CD4-positive, CD25-positive, alpha-beta regulatory T cell (primary cell): ENCODE data around the gene INSIG1. TPM values are rescaled to one million over a fixed set of nuclear protein-coding genes. Genes with fewer than 3 reads are reported as not detected.

Experiments
- ATAC-seq, 2 donors: fragments of 150-1000 bp; cut with Tn5 transposase; one replicate each; pipeline ENCODE4 v1.10.0; 2021; ENCODE audit warnings: low read depth in 2 of 2, moderate number of reproducible peaks in 2 of 2, moderate library complexity in 1 of 2
- DNase-seq, 3 donors: peaks; one replicate each; pipeline versions ENCODE4 v3.0.0 to v3.0.0-alpha.2; 2012 to 2022; ENCODE audit warnings: mixed read lengths in 1 of 3
- H3K27ac ChIP-seq: one replicate; pipeline ENCODE4 v1.7.0; 2013; ENCODE audit warnings: mild to moderate bottlenecking, low read length; ENCODE audit not compliant: insufficient read depth, poor library complexity, severe bottlenecking
- H3K27me3 ChIP-seq: one replicate; pipeline ENCODE4 v1.7.0; 2013; ENCODE audit warnings: low read length; ENCODE audit not compliant: control insufficient read depth, insufficient read depth
- H3K36me3 ChIP-seq: one replicate; pipeline ENCODE4 v1.7.0; 2013; ENCODE audit warnings: mild to moderate bottlenecking, low read length, moderate library complexity; ENCODE audit not compliant: control insufficient read depth, insufficient read depth
- H3K4me1 ChIP-seq: 2 replicates; pipeline ENCODE4 v1.7.0; 2013; ENCODE audit warnings: mild to moderate bottlenecking, low read length; ENCODE audit not compliant: insufficient read depth, control insufficient read depth, poor library complexity, severe bottlenecking
- H3K4me3 ChIP-seq: one replicate; pipeline ENCODE4 v1.7.0; 2013; ENCODE audit warnings: low read depth, mild to moderate bottlenecking, low read length, moderate library complexity
- H3K9me3 ChIP-seq, 2 experiments: 1 replicate in 1 of 2; 2 replicates in 1 of 2; pipeline ENCODE4 v1.7.0; 2013; ENCODE audit warnings: low read length in 2 of 2, mild to moderate bottlenecking in 1 of 2, moderate library complexity in 1 of 2; ENCODE audit not compliant: control insufficient read depth in 2 of 2
- H3K27ac Mint-ChIP-seq, 3 donors: one replicate each; pipeline ENCODE4 v1.8.0; 2020 to 2022; ENCODE audit warnings: mild to moderate bottlenecking in 3 of 3, mixed read lengths in 3 of 3, moderate library complexity in 2 of 3
- H3K27me3 Mint-ChIP-seq: one replicate; pipeline ENCODE4 v1.8.0; 2022; ENCODE audit warnings: mild to moderate bottlenecking, mixed read lengths
- H3K36me3 Mint-ChIP-seq: one replicate; pipeline ENCODE4 v1.8.0; 2020; ENCODE audit warnings: mixed read lengths
- H3K4me1 Mint-ChIP-seq, 4 donors: one replicate each; pipeline ENCODE4 v1.8.0; 2020 to 2022; ENCODE audit warnings: mixed read lengths in 4 of 4, mild to moderate bottlenecking in 1 of 4
- H3K4me3 Mint-ChIP-seq, 4 donors: one replicate each; pipeline ENCODE4 v1.8.0; 2020 to 2022; ENCODE audit warnings: mild to moderate bottlenecking in 4 of 4, mixed read lengths in 4 of 4, moderate library complexity in 3 of 4
- H3K9me3 Mint-ChIP-seq, 7 donors: one replicate each; pipeline ENCODE4 v1.8.0; 2020 to 2022; ENCODE audit warnings: mixed read lengths in 7 of 7, mild to moderate bottlenecking in 3 of 7, moderate library complexity in 2 of 7
- polyA plus RNA-seq, 4 donors: library from polyadenylated mRNA; unstranded; fragments of 300-500 nt; fragmentation: Illumina TruSeq; gene quantifications; one replicate each; pipeline ENCODE4 v1.2.3, GENCODE V29; 2021
- total RNA-seq: library from RNA; stranded (reverse); gene quantifications from one replicate; pipeline ENCODE4 v1.2.3, GENCODE V29; 2022

The INSIG1 gene
- total and polyA plus RNA-seq, 5 donors from 2014 or later = 38.4 to 66.5 (median 58.8) TPM

DNA sequence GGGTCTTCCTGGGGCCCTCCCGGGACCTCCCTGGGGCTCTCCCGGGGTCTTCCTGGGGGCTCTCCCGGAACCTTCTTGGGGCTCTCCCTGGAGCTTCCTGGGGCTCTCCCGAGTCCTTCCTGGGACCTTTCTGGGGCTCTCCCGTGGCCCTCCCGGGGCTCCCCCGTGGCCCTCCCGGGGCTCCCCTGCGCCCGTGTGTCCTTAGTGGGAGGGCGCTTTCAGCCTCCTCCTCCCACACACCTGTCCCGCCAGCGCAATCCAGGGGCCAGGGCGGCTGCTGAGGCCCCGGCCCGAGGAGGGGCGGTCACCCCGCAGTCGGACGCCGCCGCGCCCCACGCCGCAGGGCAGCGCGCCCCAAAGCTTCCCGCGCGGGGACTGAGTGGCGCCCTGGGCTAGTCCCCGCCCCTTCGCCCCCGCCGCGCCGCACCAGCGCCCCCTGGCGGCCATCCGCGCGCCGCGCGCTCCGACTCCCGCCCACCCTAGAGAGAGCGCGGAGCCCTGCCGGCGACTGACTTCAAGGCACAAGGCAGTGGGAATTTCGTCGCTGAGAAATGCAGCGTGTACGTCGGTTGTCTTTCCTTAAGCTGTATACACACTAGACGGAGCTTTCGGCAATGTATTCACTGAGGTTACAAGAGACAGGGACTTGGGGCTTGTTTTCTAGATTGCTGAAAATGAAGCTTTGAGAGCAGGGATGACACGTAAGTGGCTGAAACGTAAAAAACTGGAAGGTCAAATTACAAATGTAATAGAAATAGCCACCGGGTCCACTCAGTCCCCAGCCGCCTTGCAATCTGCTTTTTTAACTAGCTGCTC lies 47.1 kb downstream of the INSIG1 start:
- peak overlapping the region; percentile 1 to 86 (median 52) for H3K4me3 Mint-ChIP-seq
- H3K27ac Mint-ChIP-seq = peak overlapping the region in 1 of 3 donors; percentile 67
- ATAC-seq = peak; percentile 96 to 97
- Histone ChIP-seq H3K27me3 (no peaks in the 10 kb centered on the region), H3K4me3 (peak overlapping the region; percentile 52), H3K27ac (no peak overlapping the region), H3K36me3 (no peaks in the 10 kb centered on the region), H3K4me1 (peaks cover 14% of the 10 kb centered on the region), H3K9me3 (no peaks in the 10 kb centered on the region)
- DNase-seq = peak; percentile 61 to 82 (median 75)
- no peaks in the 10 kb centered on the region for H3K36me3 Mint-ChIP-seq
- H3K4me1 Mint-ChIP-seq = peaks cover 0 to 10% (median 3%) of the 10 kb centered on the region in 4 donors
- peaks cover 5% of the 10 kb centered on the region for H3K27me3 Mint-ChIP-seq
- no peaks in the 10 kb centered on the region for H3K9me3 Mint-ChIP-seq

DNA sequence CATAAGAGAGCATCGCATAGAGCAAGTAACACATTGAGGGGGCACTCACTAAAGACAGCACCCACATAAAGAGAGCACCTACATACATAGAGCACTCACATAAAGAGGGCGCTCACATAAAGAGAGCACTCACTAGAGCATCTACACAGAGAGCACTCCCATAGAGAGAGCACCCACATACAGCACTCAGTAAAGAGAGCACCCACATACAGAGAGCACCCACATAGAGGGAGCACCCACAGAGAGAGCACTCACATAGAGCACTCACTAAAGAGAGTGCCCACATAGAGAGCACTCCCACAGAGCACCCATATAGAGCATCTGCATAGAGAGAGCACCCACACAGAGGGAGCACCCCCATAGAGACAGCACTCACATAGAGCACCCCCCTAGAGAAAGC lies 47.8 kb downstream of the INSIG1 start:
- H3K27ac Mint-ChIP-seq = no peak overlapping the region
- H3K27me3 Mint-ChIP-seq = peaks cover 5% of the 10 kb centered on the region
- Histone ChIP-seq H3K27ac (no peak overlapping the region), H3K27me3 (no peaks in the 10 kb centered on the region), H3K9me3 (no peaks in the 10 kb centered on the region), H3K4me1 (peaks cover 14% of the 10 kb centered on the region), H3K4me3 (peak overlapping the region; percentile 52), H3K36me3 (no peaks in the 10 kb centered on the region)
- DNase-seq (no peak), ATAC-seq (no peak)
- H3K4me1 Mint-ChIP-seq = peaks cover 0 to 10% (median 3%) of the 10 kb centered on the region in 4 donors
- peak overlapping the region in 3 of 4 donors; percentile 52 to 86 (median 53) for H3K4me3 Mint-ChIP-seq
- H3K36me3 Mint-ChIP-seq = no peaks in the 10 kb centered on the region
- no peaks in the 10 kb centered on the region for H3K9me3 Mint-ChIP-seq

- H3K4me1 Mint-ChIP-seq = peaks cover 0 to 6% (median 3%) of the 10 kb centered on the region in 4 donors
- Histone ChIP-seq H3K27ac (no peak overlapping the region), H3K36me3 (no peaks in the 10 kb centered on the region), H3K27me3 (no peaks in the 10 kb centered on the region), H3K4me1 (peaks cover 14% of the 10 kb centered on the region), H3K4me3 (no peak overlapping the region), H3K9me3 (no peaks in the 10 kb centered on the region)
- H3K4me3 Mint-ChIP-seq = no peak overlapping the region
- ATAC-seq (no peak), DNase-seq (no peak)
- H3K27ac Mint-ChIP-seq = no peak overlapping the region
- H3K9me3 Mint-ChIP-seq = no peaks in the 10 kb centered on the region
- H3K36me3 Mint-ChIP-seq = no peaks in the 10 kb centered on the region
- peaks cover 5% of the 10 kb centered on the region for H3K27me3 Mint-ChIP-seq
Observed at GRCh38 chr7:155346285-155346684, 48.6 kb downstream of the INSIG1 start.

GRCh38 chr7:155348806-155349205 lies 51.1 kb downstream of the INSIG1 start:
- peaks cover 0 to 6% (median under 1%) of the 10 kb centered on the region in 4 donors for H3K4me1 Mint-ChIP-seq
- no peak overlapping the region for H3K27ac ChIP-seq
- H3K4me3 ChIP-seq = no peak overlapping the region
- DNase-seq (no peak), ATAC-seq (no peak)
- H3K4me1 ChIP-seq = peaks cover 14% of the 10 kb centered on the region
- no peaks in the 10 kb centered on the region for H3K36me3 Mint-ChIP-seq
- H3K9me3 ChIP-seq = no peaks in the 10 kb centered on the region
- no peaks in the 10 kb centered on the region for H3K27me3 ChIP-seq
- H3K9me3 Mint-ChIP-seq = peaks cover 0 to 2% (median 0%) of the 10 kb centered on the region in 7 donors
- H3K4me3 Mint-ChIP-seq = no peak overlapping the region
- no peaks in the 10 kb centered on the region for H3K27me3 Mint-ChIP-seq
- no peak overlapping the region for H3K27ac Mint-ChIP-seq
- no peaks in the 10 kb centered on the region for H3K36me3 ChIP-seq

DNA sequence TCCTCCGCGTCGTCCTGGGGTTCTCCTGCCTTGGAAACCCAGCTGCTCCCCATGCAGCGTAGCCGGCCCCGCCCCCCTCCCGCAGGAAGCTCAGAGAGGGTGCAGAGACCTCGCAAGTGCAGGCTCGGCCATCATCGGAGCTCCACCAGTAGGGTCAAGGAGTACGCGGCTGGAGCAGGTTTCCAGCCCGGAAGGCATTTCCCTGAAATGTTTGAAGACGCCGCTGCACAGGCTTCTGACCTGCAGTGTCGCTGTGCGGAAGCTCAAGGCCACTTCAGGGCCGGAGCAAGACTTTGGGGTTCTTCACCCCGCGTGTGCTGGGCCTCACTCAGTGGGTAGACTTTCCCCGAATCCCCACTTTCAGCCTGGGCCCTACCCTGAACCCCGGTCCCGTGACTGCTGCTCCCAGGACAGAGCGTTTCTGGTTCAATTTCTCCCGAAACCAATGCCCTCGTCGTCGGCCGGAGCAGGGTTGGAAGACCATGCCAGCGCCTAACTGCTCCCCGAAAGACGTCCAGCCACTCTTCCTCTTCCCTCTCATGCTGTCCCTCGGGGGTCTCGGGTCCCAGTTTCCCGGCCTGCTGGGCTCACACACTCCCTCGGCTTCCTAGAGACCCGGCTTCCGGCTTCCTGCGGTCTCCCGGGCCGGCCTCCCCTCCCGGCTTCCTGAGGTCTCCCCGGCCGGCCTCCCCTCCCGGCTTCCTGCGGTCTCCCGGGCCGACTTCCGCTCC lies 52.1 kb downstream of the INSIG1 start:
- no peaks in the 10 kb centered on the region for H3K27me3 Mint-ChIP-seq
- Histone ChIP-seq H3K4me1 (peaks cover 7% of the 10 kb centered on the region), H3K9me3 (no peaks in the 10 kb centered on the region), H3K36me3 (no peaks in the 10 kb centered on the region), H3K27me3 (no peaks in the 10 kb centered on the region), H3K4me3 (no peak overlapping the region), H3K27ac (no peak overlapping the region)
- no peak overlapping the region for H3K4me3 Mint-ChIP-seq
- no peak for ATAC-seq
- peaks cover 0 to 2% (median 0%) of the 10 kb centered on the region in 7 donors for H3K9me3 Mint-ChIP-seq
- DNase-seq = no peak
- H3K27ac Mint-ChIP-seq = no peak overlapping the region
- no peaks in the 10 kb centered on the region for H3K36me3 Mint-ChIP-seq
- H3K4me1 Mint-ChIP-seq = peaks cover 0 to 6% (median under 1%) of the 10 kb centered on the region in 4 donors

- no peaks in the 10 kb centered on the region for H3K4me1 ChIP-seq
- DNase-seq (no peak), ATAC-seq (no peak)
- H3K27me3 ChIP-seq = no peaks in the 10 kb centered on the region
- Mint-ChIP-seq H3K4me1 (no peaks in the 10 kb centered on the region), H3K27me3 (no peaks in the 10 kb centered on the region), H3K9me3 (peaks cover 0 to 2% (median 0%) of the 10 kb centered on the region in 7 donors), H3K4me3 (no peak overlapping the region), H3K36me3 (no peaks in the 10 kb centered on the region), H3K27ac (no peak overlapping the region)
- no peak overlapping the region for H3K27ac ChIP-seq
- no peaks in the 10 kb centered on the region for H3K36me3 ChIP-seq
- H3K9me3 ChIP-seq = no peaks in the 10 kb centered on the region
- H3K4me3 ChIP-seq = no peak overlapping the region
Observed at GRCh38 chr7:155351120-155351870, 53.6 kb downstream of the INSIG1 start.

DNA sequence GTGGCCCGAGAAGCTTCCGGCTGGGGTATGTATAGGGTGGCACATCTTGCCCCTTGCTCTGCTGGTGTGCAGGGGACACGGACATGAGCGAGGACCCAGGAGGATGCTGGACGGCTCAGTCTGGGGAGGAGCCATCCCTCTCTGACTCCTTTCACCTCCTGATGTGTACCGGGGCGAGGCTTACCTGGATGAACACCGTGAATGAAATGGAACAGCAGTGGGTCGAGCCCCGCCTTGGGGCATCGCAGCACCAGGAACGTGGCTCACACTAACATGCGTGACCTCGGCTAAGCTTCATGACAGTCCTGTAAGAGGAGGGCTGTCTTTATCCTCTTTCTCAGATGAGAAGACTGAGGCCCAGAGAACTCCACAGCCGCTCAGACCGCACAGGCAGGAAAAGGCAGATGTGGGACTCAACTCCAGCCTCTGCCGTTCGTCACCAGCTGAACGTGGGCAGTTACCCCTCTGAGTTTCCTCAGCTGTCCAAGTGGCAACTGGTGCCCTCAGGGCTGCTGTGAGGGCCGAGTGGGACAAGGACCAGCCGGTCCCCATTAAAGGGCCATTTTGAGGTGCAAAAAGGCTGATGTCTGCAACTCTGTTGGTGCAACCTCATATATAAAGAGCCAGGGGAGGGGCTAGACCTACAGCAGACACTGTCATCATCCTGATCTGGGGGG lies 54.5 kb downstream of the INSIG1 start:
- no peak for DNase-seq
- H3K27ac Mint-ChIP-seq = no peak overlapping the region
- ATAC-seq = no peak

More for the DNA sequence above, 54.5 kb downstream of the INSIG1 start:
- no peaks in the 10 kb centered on the region for H3K27me3 ChIP-seq
- no peak overlapping the region for H3K27ac ChIP-seq
- no peaks in the 10 kb centered on the region for H3K4me1 Mint-ChIP-seq
- no peak overlapping the region for H3K4me3 ChIP-seq
- H3K36me3 ChIP-seq = no peaks in the 10 kb centered on the region
- H3K9me3 ChIP-seq = no peaks in the 10 kb centered on the region
- H3K4me3 Mint-ChIP-seq = no peak overlapping the region
- no peaks in the 10 kb centered on the region for H3K36me3 Mint-ChIP-seq
- H3K4me1 ChIP-seq = no peaks in the 10 kb centered on the region
- no peaks in the 10 kb centered on the region for H3K27me3 Mint-ChIP-seq
- H3K9me3 Mint-ChIP-seq = peaks cover 0 to 2% (median 0%) of the 10 kb centered on the region in 7 donors
